GM19043 (cell line): ENCODE results near the gene MYO5A.
"Not testable (repeated sequence)": the region's sequence is repeated elsewhere in the genome, so short reads cannot be mapped to it uniquely, and the experiment has no call there.

ENCODE experiments used
- ATAC-seq: cut with Tn5 transposase; IDR thresholded peaks from one replicate; pipeline ENCODE4 v1.9.1; 2021; ENCODE audit warnings: low read depth; ENCODE audit not compliant: unreplicated experiment

Gene MYO5A

DNA sequence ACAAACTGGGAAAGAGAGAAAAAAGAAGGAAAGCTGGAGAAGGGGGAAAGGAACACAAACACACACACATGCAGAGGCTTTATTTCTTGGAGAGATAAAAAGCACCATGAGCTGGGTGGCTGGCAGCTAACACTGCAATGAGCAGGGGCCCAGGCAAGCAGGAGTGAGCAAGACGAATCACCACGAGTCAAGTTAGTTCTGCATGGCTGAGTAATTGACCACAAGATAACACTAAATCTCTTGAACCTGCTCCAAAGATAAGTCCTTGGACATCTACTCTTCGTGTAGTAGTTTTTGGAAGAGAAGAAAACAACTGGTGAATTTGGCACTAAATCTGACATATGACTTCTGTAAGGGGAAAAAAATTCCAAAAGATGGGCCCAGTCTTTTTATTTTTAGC, 100.9 kb downstream of the MYO5A start:
- no peak for ATAC-seq

DNA sequence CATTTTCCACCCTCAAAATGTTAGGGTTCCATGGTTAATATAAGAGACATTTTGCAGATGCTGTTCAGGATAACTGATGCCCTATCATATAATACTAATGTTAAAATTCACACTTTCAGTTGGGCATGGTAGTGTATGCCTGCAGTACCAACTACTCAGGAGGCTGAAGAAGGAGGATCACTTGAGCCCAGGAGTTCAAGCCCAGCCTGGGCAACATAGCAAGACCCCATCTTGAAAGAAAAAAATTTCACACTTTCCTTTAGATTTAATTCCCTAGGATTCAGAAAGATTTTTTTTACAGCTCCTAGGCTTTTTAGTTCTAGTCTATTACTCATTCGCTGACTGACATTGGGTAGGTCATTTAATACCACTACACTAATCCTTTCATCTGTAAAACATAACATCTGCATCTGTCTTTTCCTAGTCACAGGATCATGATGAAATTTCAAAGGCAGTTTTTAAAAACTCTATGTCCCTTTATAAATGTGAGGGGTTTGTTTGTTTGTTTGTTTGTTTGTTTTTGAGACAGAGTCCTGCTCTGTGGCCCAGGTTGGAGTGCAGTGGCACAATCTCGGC, 103.7 kb downstream of the MYO5A start:
- no peak for ATAC-seq

DNA sequence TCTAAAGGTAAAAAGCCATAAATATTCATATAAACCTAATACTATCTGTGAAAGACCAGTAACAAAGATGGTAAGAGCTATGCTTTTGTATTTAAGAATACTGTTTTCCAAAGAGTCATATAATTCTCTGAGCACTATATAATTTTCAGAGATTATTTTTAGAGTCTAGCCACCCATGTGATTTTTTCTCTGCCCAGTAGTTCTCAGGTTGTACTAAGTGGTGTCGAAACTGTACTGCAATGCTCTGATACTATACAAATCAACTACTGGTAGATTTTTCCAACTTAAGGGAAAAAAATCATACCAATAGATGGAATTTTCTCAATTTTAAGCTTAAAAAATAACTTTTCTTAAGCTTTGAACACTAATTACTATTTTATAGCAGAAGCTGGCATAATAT, 104.8 kb downstream of the MYO5A start:
- ATAC-seq, result no peak

DNA sequence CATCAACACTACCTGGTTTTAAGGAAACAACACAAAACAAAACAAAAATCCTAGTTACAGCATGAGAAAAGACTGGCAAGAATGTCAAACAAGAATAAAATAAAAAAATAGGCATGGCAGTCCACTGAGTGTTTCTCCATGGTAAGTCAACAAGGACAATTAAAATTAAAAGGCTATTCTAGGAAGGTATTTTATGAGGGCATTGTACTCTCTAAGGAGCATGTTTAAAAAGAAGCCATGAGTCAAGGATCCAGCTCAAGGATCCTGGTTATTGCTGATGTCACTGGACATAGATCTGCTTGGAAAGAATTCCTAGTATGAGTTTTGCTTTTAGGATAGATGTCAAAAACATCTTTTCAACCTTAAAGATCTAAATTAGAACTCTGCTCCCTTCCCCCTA, 106.7 kb downstream of the MYO5A start:
- ATAC-seq, result no peak

DNA sequence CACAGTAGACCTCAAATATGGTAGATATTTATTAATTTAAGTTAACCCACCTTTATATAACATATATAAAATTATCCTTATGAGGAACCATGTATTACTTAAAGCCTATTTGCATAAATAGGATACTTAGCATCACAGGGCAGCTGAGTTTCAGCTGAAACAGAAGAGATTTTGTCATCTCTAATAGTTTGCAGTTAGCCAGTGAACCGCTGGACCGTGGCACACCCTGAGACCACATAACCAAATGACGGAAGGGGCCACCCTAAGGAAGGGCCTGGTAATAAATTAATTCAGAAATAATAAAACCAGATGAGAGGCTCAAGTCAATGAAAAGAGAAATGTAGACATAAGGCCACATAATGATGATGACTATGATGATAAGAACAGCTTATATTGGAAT, 107.7 kb downstream of the MYO5A start:
- peak; percentile 71 for ATAC-seq

DNA sequence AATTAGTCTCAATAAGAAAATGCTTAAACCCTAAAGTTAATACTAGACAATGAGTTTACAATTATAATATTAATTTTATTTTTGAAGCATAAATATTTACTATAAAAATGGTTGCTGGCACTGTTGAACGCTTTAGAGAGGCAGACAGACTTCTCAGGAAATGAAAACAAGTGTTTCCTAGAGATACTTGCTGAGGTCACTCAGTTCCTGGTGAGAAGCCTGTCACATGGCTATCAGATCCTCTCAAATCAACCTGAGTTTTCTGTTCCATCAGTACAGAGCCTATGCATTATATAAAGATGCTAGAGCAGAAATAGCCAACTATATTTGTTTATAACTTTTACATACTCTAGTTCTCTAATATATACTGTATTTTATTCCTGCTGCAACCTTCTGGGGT, 109.2 kb downstream of the MYO5A start:
- no peak for ATAC-seq

DNA sequence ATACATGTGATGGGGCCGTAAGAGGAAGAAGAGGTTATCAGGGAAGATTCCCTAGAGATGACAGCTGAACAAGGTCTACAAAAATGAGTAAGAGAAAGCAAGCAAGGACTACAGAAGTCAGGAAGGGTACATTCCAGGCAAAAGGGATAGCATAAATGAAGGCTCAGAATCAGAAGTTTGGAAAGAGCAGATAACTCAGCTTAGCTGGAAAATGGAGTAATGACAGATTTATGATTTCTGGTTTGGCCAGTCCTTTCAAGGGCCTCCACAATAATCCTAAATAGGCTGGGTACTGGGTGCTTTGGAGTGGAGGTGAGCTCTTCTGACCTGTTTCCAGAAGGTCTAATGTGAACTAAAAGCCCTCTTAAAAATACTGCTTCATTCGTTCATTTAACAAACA, 110.7 kb downstream of the MYO5A start:
- no peak for ATAC-seq

DNA sequence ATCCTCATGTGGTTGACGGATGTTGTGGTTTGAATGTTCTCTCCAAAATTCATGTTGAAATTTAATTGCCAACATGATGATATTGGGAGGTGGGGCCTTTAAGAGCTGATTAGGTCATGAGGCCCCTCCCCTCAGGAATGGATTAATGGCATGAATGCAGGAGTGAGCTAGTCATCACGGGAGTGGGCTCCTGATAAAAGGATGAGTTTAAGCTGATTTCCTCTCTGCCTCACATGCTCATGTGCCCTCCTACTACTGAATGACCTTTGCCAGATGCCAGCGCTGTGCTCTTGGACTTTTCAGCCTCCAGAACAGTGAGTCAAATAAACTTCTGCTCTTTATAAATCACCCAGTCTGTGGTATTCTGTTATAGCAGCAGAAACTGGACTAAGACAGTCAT, 111.2 kb downstream of the MYO5A start:
- ATAC-seq, result no peak

DNA sequence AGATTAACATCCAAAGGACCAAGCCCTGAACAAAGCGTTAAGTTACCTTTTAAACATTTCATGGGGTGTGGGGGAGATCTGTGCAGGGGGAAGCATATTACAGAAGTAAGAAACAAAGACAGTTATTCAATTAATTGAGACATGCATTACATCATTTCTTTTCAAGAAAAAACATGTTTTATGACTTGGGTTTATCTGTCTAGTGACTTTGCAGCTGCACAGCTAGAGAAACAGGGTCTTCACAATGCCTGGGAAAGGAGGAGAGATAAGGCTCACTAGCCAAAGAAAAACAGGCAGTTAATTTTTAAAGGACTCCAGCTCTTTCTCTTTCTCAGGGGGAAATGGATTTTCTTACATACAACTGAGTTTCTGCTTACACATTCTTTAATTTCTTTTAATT, 112.1 kb downstream of the MYO5A start:
- ATAC-seq, result not testable (repeated sequence)

DNA sequence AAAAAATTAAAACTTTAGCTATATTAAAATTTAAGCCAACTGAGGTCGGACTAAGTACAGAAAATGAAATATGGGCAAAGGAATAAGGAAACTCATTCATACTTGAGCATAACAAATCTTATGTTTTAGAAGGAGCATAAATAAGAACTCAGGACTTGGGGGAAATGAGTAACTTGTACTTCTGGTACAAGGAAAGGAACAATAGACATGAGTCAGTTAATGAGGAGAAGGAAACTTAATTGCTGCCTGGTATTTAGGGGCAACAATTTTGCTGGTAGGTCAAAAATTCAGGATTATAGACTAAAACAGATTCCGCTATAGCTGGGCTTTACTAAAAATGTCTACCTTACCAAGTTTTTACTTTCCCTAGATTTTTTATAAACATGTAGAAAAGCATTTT, 113.1 kb downstream of the MYO5A start:
- ATAC-seq, result no peak

DNA sequence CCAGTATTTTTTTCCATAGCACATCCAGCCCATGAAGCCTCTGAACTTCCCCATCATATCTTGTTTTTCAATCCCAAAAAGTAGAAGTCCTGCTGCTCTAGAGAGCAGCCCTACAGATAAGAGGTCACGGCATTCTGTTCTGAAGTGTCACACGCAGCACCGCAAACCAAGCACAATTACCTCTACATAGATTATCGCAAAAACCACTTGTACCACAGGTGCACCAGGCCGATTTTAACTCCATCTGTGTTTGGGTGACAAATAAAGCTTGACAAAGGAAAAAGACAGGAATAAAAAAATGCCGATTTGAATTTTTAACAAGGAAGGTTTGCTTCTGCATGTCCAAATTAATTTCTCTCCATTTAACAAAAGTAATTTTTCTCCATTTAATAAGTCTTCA, 113.7 kb downstream of the MYO5A start:
- ATAC-seq, result no peak

DNA sequence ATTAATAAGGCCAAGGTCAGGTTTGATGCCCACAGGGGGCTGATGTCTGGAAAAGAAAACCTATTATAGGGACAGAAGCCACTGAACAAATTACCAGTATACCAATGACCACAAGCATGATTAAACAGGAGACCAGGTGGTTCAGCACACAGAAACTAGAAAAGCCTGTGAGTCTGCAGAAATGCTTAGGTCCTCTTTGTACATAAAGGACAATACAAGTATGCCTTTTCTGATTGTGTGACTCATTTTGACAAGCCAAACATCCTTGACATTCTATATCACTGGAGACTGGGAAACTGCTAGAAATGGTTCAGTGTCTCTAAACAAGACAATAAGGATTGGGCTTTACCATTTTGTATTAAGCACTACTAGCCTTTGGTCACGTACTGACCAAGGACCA, 119.9 kb downstream of the MYO5A start:
- no peak for ATAC-seq

DNA sequence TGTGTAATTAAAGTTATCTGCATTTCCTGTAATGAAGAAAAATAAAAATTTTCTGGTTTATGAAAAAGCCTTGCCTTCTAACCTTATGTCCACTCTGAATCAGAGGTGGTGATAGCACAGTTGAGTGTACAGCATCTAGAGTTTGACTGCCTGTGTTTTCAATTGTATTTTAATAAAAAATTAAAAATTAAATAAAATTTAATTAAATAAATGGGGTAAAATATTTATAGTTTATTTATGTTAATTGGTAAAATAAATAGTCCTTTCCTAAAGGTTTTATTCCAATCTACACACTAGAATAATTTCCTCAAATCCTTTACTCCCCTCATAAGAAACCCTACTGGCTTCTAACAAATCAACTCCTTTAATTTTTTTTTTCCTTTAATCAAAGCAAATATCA, 121.3 kb downstream of the MYO5A start:
- ATAC-seq, result no peak

DNA sequence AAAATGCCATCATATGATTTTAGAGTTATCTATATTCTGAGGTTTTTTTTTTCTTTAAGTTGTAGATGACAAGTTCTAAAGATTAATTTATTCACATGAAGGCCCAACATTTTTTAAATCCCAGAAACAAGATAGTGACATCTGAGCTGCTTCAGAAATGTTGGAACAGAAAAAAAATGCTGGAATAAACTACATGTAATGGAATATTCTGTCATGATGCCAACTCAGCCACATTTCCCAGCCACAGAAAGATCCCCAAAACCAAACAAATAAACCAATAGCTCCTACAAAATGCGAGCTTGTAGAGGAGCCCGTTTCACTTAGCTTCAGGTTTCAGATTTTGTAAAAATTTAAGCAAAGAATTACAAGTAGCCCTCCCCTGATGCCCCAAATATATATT, 122.1 kb downstream of the MYO5A start:
- ATAC-seq, result no peak

DNA sequence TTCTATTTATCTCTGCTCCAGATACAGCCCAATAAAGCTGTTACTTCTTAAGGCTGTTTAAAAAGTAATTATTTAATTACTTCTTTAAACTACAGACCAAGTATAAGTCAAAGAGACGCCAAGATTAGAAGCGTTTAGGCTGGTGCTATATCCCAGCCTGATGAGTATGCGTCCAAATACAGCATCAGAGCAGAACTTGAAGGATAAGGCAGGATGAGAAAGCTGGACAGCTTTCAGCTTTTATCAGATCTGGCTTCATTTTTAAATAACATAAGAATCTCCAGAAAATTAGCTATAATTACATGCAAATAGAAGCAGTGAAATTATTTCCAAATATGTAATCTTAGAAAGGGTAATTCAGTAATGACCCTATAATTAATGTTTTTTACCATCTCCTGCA, 122.8 kb downstream of the MYO5A start:
- ATAC-seq, result no peak

DNA sequence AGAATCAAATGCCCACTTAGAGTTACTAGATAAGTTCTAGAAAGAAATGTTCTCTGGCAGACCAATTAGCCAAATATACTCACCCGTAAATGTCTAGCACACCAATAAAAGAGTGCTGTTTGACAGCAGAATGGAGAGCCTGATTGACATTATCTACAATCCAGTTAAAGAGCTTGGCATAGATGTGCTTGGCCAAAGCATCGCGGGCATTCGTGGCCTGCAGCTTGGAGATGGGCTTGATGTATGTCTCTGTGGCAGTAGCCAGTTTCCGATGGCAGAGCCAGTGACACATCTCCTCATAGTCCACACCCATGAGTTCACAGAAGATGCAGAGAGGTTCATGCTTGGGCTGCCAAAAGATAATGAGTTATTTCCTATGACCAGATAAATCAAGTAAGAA, 131.6 kb downstream of the MYO5A start:
- no peak for ATAC-seq

DNA sequence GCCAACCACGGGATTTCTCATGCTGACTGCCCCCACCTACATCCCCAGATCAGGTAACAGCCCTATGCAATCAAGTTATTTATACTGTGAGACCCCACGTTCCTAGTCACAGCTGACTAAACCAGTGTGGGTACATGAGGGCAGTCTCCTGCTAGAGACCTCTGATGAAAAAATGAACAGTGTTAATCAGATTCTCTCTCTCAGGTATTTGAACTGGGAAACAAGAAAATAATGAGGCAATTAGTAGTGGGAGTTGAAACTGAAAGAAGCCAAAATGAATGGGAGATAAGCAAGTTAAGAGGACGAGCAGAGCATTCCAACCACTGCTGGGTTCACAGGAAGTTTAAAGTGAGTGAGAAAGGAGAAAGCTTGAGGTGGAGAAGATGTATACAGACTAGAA, 134.6 kb downstream of the MYO5A start:
- ATAC-seq, result no peak

DNA sequence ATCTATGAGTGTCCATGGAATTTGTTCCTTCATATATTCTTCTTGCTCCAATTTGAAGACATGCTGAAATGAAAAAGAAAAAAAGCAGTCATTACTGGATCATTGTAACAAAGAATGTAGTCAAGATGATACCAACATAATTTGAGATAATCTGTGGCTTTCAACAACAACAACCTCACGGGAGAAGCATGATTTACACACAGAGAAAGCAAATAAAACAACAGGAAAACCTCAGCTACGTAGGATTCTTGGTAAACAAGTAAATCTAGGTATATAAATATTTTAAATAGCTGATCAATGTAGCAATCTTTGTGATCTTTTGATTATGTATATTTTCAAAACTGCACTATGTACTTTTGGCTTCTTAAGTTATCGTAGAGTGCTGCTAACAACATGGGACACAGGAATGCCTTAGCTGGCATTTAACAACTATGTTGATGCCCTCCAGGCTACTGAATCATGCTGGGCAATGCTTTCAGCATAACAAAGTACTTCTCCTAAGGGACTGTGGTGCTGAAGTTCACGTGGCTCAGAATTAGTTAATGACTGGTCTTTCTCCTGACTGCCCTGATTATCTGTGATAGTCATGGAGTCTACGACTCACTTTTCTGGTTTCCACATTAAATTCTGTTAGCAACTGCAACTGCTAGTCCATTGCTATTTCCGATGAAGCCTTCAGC, 136.5 kb downstream of the MYO5A start:
- no peak for ATAC-seq

DNA sequence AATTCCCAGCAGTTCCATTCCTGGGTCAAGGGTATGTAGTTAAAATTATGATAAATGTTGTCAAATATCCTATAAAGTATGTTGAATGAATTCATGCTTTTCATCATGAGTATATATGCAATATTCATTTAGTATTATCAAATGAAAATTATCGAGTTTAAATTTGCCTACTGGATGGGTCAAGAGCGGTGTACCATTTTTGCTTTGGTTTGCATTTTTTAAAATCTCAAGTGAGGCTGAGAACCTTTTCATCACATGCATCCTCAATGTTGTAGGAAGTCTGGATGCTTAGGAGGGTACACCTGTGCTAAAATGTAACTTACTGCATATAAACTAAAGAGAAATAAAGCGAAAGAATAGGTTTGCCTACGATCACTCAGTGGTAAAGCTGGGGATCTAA, 137.6 kb downstream of the MYO5A start:
- ATAC-seq, result no peak

DNA sequence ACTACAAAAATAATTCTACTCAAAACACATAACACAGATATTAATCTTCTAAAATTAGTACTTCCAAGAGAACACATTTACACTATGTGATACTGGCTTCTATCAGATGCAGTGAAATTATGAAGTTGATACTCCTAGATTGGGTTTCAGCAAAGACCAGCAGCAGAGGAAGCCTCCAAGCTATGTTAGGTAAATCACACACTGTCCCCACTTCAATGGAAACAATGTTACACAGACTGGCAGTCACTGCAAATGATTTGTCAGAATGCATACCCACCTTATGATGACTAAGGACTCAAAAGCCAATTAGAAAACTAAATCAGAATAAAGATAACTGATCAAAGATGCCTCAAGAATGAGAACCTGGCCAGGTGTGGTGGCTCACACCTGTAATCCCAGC, 143.0 kb downstream of the MYO5A start:
- ATAC-seq, result no peak

DNA sequence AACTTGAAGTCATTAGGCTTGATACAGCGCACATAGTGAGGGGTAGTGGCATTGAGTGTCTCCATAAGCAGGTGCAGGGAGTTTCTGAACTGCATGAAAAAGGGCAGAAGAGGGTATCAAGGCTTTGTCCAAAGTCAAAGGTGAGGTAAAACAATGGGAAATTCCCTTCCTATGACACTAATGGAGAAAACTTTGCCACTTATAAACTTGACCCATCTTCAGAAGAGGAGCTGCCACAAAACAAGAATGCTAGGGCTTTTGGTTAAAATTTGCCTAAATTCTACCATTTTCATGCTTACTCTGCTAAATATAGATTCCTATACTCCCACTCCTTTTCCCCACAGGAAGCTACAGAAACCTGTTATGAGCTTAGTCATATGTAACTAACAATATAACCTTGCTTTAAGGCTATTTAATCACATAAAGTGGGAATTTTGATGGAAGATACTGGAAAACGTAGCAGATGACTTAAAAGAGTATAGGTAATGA, 145.5 kb downstream of the MYO5A start:
- ATAC-seq, result peak; percentile 27

DNA sequence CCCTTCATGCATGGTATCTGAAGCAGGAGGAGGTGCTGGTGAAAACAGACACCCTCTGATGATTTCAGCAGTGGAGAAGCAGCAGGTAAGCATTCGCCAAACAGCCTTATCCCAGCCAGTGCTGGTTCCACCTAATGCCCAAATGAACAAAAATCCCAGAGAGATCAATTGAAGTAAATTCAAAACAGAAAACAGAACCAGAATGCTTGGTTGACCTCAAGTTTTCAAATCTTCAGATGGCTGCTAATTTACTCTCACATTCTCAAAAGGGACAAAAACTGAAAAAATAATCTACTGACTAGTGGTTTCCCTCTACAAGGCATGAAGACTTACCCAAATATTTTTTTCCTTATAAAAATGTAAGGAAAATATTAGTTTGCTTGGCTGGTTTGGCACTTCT, 146.0 kb downstream of the MYO5A start:
- ATAC-seq, result no peak
